Nephron (organoid): Measurements from ENCODE around the gene ST3GAL2.

Source experiments
- H3K27ac Mint-ChIP-seq, 3 experiments: 2 replicates each; pipeline ENCODE4 v1.8.0; 2020; ENCODE audit warnings: mixed read lengths in 3 of 3, mild to moderate bottlenecking in 2 of 3, moderate library complexity in 1 of 3
- H3K27me3 Mint-ChIP-seq: 2 replicates; pipeline ENCODE4 v1.8.0; 2021; ENCODE audit warnings: low read depth, mild to moderate bottlenecking, moderate library complexity, mixed read lengths
- H3K36me3 Mint-ChIP-seq: 2 replicates; pipeline ENCODE4 v1.8.0; 2020; ENCODE audit warnings: low read depth, mixed read lengths
- H3K4me1 Mint-ChIP-seq: 2 replicates; pipeline ENCODE4 v1.8.0; 2020; ENCODE audit warnings: mixed read lengths
- H3K4me3 Mint-ChIP-seq, 3 experiments: 2 replicates each; pipeline ENCODE4 v1.8.0; 2020; ENCODE audit warnings: mild to moderate bottlenecking in 3 of 3, mixed read lengths in 3 of 3, moderate library complexity in 2 of 3
- H3K9me3 Mint-ChIP-seq: 2 replicates; pipeline ENCODE4 v1.8.0; 2020; ENCODE audit warnings: mixed read lengths
- TF ChIP-seq, protein P1 (sequence below), 3 experiments: fragments of 200-600 bp; sonication (generic); IDR thresholded peaks; one replicate each; pipeline ENCODE4 v1.5.0; 2021; ENCODE audit warnings: antibody characterized with exemption in 3 of 3; ENCODE audit not compliant: unreplicated experiment in 3 of 3

Gene ST3GAL2

DNA sequence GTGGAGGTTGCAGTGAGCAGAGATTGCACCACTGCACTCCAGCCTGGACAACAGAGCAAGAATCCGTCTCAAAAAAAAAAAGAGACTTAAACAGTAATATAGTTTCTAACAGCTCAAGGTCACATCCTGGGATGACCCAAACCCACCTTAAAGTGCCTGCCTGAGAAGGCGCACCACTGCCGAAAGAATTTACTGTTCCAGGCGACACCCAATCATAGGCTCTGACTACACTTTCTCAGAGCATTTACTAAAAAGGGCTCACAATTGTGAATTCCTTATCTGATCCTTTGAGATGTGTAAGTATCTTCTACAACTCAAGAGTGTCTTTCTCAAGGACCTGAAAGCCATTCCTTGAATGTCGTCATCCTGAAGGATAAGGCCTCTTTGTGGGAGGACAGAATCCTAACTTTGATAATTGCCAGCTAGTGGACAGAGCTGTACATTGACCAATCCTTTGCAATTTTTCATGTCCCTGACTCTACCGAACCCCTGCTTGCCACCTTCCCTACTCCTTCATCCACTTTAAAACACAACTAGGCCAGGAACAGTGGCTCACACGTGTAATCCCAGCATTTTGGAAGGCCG lies 2.6 kb upstream of the ST3GAL2 start:
- Mint-ChIP-seq H3K27me3 (no peaks in the 10 kb centered on the region), H3K4me1 (peaks cover 18% of the 10 kb centered on the region), H3K27ac (peak overlapping the region in 2 of 3 experiments; percentile 33), H3K9me3 (no peaks in the 10 kb centered on the region), H3K36me3 (no peaks in the 10 kb centered on the region), H3K4me3 (peak overlapping the region; percentile 54 to 65 (median 60))
- TF ChIP-seq, protein P1, sequence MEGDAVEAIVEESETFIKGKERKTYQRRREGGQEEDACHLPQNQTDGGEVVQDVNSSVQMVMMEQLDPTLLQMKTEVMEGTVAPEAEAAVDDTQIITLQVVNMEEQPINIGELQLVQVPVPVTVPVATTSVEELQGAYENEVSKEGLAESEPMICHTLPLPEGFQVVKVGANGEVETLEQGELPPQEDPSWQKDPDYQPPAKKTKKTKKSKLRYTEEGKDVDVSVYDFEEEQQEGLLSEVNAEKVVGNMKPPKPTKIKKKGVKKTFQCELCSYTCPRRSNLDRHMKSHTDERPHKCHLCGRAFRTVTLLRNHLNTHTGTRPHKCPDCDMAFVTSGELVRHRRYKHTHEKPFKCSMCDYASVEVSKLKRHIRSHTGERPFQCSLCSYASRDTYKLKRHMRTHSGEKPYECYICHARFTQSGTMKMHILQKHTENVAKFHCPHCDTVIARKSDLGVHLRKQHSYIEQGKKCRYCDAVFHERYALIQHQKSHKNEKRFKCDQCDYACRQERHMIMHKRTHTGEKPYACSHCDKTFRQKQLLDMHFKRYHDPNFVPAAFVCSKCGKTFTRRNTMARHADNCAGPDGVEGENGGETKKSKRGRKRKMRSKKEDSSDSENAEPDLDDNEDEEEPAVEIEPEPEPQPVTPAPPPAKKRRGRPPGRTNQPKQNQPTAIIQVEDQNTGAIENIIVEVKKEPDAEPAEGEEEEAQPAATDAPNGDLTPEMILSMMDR (IDR thresholded peaks at IDR 0.05; ENCODE audit: unreplicated experiment in 3 of 3), result no peak

DNA sequence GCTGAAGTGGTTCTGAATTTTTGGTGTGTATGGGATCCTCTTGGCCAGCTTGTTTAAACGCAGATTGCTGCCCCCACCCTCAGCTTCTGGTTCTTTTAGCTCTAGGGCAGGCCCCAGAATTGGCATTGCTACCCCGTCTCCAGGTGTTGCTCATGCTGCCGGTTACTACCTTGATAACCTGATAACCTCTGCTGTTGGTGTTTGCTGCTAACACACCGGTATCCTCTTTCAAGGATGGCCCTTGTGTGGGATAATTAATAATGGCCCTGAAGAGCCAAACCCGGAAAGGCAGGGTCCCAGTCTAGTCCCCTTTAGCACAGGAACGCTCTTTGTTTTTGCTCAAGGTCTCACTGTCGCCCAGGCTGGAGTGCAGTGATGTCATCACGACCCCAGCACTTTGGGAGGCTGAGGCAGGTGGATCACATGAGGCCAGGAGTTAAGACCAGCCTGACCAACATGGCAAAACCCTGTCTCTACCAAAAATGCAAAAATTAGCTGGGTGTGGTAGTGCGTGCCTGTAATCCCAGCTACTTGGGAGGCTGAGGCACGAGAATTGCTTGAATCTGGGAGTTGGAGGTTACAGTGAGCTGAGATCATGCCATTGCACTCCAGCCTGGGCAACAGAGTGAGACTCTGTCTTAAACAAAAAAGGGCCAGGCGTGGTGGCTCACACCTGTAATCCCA lies 1.3 kb upstream of the ST3GAL2 start:
- no peaks in the 10 kb centered on the region for H3K36me3 Mint-ChIP-seq
- no peaks in the 10 kb centered on the region for H3K27me3 Mint-ChIP-seq
- H3K4me1 Mint-ChIP-seq, result peaks cover 24% of the 10 kb centered on the region
- peak overlapping the region; percentile 84 to 92 (median 84) for H3K4me3 Mint-ChIP-seq
- H3K27ac Mint-ChIP-seq, result peak overlapping the region; percentile 79 to 94 (median 90)
- TF ChIP-seq, protein P1 (IDR thresholded peaks at IDR 0.05; ENCODE audit: unreplicated experiment in 3 of 3), result no peak
- H3K9me3 Mint-ChIP-seq, result no peaks in the 10 kb centered on the region

- Mint-ChIP-seq H3K27me3 (no peaks in the 10 kb centered on the region), H3K9me3 (no peaks in the 10 kb centered on the region), H3K4me1 (peaks cover 34% of the 10 kb centered on the region), H3K4me3 (peak overlapping the region; percentile 95 to 98 (median 97)), H3K36me3 (peaks cover 13% of the 10 kb centered on the region), H3K27ac (peak overlapping the region; percentile 90 to 99 (median 95))
- TF ChIP-seq, protein P1 (IDR thresholded peaks at IDR 0.05; ENCODE audit: unreplicated experiment in 3 of 3), result no peak
Observed at GRCh38 chr16:70438585-70438968, 323 bp downstream of the ST3GAL2 start.

DNA sequence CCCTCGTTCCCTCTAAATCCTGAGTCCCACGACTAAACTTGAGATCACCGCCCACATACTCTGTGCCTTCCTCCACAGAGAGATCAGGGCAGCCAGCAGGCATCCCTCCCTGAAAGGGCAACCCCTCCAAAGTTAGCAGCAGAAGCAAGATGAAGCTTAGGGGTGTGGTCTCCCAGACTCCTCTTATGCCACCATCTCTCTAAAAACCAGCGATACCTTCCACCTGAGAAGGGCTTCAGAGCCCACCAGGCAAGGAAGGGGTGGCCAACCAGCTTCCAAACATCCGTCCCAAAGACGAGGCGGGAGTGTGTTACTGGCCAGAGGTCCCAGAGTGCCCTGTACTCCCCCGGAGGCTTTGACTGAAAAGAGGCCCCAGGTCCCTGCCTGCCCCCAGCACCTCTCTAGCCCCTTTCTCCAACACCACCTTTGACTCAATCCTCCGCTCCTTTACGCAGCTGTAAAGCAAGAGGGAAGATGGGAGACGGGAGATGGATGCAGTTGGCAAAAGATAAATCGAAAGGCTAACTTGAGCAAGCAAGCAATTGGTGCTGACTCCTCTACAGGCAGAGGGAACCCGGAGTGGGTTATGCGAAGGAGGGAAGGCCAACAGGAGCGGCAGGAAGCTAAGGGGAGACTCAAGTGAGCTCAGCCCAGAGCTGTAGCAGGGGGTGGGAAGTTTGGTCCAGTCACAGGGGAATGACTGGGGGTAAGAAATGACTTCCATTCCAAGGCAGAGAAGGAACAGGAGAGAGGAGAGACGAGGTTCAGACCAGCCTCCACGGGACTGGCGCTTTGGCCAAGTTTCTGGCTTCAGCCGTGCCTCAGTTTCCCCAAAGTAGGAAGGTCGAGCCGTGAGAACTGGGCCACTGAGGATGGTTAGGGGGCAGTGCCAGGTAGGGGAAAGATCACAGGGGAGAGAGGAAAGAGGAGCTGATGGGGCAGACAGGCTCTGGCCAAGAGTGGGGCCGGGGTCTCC lies 1.0 kb downstream of the ST3GAL2 start:
- H3K4me1 Mint-ChIP-seq, result peaks cover 41% of the 10 kb centered on the region
- peak overlapping the region; percentile 90 to 99 (median 95) for H3K27ac Mint-ChIP-seq
- TF ChIP-seq, protein P1 (IDR thresholded peaks at IDR 0.05; ENCODE audit: unreplicated experiment in 3 of 3), result no peak
- no peaks in the 10 kb centered on the region for H3K9me3 Mint-ChIP-seq
- peak overlapping the region; percentile 95 to 98 (median 97) for H3K4me3 Mint-ChIP-seq
- H3K27me3 Mint-ChIP-seq, result no peaks in the 10 kb centered on the region
- peaks cover 13% of the 10 kb centered on the region for H3K36me3 Mint-ChIP-seq

DNA sequence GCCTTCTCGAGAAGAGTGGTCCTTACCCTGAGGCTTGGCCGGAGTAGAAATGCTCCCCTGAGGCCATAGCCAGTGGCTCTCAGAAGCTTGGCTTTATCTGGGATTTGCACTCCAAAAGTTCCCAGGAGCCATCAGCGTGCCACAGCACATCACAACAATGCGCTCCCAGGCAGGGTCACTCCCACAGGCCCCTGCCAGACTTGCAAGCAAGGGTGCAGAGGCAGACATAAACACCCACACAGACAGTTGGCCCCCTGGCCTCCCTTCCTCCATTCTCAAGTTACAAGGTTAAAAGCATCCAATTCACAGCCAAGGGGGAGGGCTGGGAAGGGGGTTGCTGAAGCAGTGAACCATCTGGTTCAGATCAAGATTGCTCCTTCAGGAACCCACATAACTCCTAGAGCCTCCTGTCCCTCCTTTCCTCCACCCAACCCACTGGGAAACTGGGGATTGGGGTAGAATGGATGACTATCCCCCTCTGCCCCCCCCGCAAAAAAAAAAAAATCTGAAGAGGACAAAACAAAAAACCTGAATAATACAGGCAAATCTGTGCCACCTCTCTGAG lies 1.8 kb downstream of the ST3GAL2 start:
- TF ChIP-seq, protein P1 (IDR thresholded peaks at IDR 0.05; ENCODE audit: unreplicated experiment in 3 of 3), result no peak
- Mint-ChIP-seq H3K36me3 (peaks cover 13% of the 10 kb centered on the region), H3K4me3 (peak overlapping the region; percentile 95 to 98 (median 97)), H3K27me3 (no peaks in the 10 kb centered on the region), H3K4me1 (peaks cover 49% of the 10 kb centered on the region), H3K27ac (peak overlapping the region; percentile 90 to 99 (median 95)), H3K9me3 (no peaks in the 10 kb centered on the region)
